NCI-H2196 treated with DMSO at 0.1 percent for 48 hours (cell line): Measurements from ENCODE around the gene SEBOX.
"Not testable (repeated sequence)": the region's sequence is repeated elsewhere in the genome, so short reads cannot be mapped to it uniquely, and the experiment has no call there.

Experiments
- DNase-seq: peaks from one replicate; lab custom pipeline; 2025; ENCODE audit not compliant: unreplicated experiment; lab: John Stamatoyannopoulos, UW

Gene SEBOX

DNA sequence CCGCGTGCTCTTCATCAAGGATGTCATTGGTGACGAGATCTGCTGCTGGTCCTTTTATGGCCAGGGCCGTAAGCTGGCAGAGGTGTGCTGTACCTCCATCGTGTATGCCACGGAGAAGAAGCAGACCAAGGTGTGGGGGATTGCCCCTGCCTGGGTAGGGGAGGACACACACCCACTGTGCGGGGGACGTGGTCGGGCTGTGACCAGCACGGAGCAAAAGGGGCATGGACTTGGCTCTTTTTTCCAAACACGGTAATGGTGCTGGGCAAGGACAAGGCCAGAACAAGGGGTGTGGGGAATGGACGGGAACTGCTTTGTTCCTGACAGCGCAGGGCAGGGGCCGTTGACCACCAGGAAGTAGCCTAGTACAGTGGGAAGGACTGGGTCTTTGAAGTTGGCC lies 22.7 kb downstream of the SEBOX start:
- DNase-seq: no peak

DNA sequence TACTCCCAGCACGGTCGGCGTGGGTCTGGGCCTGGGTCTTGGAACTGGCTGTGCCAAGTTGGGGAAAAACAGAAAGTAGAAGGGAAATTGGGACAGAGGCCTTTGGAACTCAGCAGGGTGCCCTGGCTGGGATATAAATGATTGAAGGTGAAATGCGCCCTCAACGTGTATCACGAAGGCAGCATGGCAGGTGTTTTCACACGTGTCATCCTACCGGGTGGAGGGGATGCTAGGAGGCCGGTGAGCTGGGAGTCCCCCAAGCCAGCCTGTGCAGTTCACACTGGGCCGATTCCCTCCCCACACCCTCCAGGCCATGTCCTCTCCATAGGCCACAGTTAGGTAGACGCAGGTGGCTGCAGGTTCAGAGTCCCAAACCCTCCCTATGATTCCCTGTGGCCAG lies 23.5 kb downstream of the SEBOX start:
- no peak for DNase-seq

DNA sequence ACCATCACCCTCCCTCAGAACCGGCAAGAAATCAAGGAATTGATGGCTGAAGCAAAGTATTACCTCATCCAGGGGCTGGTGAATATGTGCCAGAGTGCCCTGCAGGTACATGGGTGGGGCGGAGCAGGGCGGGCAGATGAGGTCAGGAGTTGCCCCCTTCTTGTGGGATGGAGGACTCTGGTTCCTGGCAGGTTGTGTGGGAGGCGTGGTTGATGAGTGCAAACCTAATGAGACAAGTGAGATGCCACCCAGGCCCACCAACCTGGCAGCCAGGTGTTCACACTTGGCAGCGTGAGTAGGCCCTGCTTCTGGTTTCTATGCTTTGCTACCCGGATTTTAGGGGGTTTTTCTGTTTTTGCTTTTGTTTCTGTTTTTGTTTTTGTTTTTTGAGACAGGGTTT lies 24.6 kb downstream of the SEBOX start:
- DNase-seq: no peak

DNA sequence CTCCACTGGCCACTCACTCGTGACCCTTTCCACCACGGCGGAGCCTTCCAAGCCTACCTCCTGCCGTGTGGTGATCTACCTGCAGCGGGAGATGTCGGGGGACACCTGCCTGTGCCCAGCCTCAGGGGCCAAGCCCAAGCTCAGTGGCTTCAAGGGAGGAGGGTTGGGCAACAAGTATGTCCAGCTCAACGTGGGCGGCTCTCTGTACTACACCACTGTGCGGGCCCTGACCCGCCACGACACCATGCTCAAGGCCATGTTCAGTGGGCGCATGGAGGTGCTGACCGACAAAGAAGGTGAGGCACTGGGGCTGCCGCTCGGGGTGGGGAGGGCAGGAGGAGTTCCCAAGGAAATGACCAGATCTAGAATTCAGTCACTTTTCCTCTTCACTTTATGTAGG lies 25.6 kb downstream of the SEBOX start:
- no peak for DNase-seq

DNA sequence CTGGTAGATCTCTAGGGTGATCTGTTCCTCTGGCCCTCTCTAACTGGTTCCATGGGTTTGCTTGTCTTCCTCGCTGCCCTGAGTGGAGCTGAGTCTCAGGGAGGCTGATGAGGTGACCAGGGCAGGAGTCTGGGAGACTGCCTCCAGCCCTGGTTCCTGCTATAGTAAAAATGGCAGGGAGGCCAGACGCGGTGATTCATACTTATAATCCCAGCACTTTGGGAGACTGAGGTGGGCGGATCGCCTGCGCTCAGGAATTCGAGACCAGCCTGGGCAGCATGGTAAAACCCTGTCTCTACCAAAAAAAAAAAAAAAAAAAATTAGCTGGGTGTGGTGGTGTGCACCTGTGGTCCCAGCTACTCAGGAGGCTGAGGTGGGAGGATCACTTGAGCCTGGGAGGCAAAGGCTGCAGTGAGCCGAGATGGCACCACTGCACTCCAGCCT lies 26.2 kb downstream of the SEBOX start:
- DNase-seq: not testable (repeated sequence)

DNA sequence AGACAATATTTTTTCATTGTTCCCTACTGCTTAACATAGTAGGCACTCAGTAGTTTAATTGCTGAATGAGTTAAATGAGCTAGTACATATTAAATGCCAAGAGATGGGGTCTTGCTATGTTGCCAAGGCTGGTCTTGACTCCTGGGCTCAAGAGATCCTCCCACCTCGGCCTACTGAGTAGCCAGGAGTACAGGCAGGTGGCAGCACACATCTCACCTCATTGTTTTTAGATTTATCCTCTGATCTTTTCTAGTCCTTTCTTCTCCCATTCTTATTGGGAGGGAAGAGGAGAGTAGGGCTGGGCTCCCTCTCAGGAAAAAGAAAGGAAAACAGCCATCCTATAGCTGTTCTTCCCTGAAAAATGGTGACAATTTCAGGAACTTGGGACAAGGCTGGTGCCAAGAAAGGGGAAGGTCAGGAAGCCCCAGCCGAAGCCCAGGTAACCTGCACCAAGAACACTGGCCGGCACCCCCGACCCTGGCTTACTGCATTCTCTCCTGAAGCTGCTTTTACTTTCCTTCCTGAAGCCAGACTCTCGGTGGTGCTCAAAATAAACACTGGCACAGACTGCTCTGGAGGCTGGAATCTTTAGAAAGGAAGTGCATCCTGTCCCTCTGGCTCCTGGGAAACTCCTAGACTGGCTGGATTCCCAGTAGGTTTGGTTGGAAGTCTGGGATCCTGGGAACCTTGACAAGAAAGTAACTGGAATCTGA lies 26.8 kb downstream of the SEBOX start:
- DNase-seq: no peak

DNA sequence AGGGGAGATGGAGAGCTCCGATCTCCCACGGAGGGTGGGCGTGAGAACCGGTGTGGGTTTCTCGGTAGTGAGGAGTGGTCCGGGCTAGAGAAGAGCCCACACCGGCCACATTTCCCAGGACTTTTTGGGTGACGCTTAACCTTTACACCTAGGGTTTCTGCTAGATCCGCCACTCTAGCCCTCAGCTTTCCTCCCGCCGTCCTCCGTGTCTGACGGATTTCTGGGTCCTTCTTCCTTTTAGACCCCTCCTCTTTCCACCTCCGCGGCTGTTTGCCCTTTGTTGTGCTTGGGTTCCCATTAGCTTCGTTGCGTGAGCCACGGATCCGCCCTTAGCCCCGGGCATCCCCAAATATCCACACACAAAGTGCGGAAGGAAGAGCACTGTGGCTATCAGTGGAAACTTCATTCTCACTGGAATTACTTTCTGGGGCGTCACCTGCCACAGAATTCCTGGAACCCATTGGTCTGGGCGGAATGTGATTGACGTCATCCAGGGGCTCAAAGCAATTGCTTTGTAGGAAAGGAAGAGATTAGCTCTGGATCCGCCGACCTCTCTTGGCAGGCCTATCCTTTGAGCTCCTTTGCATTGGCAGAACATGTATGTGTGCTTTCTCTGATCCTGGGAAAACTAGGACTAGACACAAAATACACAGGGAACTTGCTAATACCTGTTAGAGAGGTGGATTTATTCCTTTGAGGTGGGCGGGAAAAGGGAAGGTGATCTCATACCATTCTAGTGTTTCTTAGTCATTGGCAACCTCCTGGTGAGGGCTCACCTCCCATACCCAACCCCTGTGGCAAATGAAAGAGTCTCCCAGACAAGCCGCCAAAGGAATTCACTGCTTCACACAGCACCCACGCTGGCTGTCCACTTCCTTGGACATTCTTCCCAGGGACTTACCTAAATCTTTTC lies 28.8 kb downstream of the SEBOX start:
- no peak for DNase-seq

DNA sequence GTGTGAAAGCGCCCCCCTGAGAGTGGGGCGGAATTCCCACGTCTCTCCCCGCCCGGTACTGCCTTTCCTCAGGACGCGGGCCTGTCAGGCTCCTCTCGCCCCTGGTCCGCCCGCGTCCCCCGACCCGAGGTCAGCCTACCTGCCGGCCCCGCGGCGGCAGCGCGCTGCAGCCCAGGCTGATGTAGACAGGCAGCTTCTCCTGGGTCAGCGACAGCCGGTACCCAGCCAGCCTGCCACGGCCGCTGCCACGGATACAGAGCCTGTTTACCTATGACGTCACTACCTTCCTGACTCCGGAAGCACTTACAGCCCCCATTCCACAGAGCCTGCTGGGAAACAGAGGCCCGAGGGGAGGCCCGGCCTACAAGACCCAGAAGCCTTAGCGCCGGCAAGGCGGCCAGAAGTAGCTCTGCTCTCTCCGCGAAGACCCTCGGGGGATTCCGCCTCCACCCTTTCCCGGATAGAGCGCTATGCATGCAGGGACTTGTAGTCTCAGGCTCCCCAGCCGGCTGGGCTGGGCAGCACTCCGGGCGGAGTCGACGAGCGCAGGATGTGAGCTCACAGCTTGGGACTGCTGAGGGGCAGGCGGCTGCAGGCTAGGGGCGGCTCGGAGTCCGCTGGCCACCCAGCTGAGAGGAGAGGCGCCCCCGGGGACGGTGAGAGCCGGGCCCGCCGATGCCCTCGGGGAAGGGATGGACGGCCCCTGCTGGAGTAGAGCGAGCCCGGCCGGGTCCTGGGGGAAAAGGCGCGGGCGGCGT lies 29.6 kb downstream of the SEBOX start, which contains the start of the genes IFT20 and TNFAIP1:
Gene IFT20, minus strand, starts transcription at position 272 of the 758 bp plus-strand sequence. CDS start 3,487 bp downstream, outside the sequence.
Gene TNFAIP1, plus strand, starts transcription at position 561 of the 758 bp plus-strand sequence. CDS start 3,761 bp downstream, outside the sequence.
- peak; percentile 89 for DNase-seq

DNA sequence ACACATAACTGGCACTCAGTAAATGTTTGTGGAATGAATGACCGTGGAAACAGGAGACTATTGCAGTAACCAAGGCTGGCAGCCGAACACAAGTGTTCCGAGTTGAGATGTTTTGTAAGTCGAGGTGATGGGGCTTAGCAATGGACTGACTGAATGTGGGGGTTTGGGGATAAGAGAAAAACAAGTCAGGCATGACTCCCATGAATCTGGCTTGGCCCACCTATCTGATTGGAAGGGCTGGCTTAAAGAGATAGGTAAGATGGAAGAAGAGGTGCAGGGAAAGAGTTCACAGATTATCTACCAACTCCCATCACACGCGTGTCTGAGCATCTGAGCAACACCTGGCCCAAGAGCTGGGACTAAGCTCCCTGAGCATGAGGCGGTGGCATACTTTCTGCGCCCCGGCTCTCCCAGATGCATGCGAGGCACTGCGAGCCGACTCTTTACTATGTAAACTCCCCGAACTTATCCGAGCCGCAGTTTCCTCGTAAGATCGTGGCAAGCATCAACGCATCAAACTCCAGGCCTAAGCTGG lies 30.3 kb downstream of the SEBOX start:
- DNase-seq: no peak

DNA sequence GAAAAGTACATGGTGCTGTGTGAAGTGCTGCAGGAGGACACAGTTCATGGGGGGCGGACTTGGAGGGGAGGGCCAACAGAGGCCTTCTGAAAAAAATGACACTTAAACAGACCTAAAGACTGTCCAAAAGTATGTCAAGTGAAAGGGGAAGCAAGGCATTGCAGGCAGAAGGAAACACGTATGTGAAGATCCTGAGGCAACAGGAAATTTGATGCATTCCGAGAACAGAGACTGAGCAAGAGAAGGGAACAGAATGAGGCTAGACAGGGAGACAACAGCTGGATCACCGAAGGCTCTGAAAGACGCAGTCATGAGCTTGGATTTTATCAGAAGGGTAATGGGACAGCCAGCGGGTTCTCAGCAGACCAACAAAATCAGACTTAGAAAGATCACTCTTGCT lies 30.8 kb downstream of the SEBOX start:
- DNase-seq: no peak

DNA sequence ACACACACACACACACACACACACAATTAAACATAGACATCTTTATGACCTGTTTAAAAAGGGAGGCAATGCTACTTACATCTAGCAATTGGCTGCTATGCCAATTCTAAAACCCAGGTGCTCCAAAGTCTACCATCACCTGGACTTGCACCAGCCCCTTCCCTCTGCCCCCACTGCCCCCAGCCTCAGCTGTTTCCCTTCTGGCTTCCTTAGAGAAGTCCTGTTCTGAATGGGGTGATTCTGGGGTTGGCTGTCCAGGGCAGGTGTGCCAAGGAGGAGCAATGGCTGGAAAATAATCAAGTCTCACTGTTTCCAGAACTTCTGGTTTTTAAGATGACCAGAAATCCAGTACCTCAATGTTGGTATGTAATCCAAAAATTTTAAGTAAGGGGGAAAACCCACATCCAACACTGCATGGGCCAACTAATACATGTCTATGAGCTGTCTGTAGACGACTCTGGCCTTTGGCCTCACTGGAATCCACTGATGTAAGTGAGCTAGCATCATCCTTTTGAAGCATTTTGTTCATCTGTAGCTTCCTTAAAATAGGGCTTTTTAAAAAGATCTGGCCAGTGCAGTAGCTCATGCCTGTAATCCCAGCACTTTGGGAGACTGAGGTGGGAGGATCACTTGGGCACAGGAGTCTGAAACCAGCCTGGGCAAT lies 31.8 kb downstream of the SEBOX start:
- DNase-seq: no peak

DNA sequence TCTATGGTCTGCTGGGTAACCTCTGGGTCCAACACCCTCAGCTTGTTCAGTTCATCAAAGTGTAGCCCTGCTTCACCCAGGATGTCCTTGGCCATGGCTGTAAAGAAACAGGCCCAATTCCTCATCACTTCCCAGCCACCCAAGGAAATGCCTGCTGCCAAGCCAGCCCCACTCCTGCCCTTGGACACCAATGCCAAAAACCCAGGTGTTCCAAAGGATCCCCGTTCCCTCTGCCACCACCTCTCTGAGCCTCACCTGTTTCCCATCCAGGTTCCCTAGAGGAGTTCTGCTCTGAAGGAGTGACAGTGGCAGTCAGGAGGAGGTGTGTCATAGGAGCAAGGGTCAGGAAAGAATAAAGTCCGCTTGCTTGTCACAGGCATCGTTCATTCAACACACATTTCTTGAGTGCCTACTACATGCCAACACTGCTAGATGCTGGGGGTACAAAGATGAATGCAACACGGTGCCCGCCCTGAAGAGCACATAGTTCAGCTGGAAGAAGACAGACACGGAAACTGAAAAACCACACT lies 33.0 kb downstream of the SEBOX start:
- no peak for DNase-seq

DNA sequence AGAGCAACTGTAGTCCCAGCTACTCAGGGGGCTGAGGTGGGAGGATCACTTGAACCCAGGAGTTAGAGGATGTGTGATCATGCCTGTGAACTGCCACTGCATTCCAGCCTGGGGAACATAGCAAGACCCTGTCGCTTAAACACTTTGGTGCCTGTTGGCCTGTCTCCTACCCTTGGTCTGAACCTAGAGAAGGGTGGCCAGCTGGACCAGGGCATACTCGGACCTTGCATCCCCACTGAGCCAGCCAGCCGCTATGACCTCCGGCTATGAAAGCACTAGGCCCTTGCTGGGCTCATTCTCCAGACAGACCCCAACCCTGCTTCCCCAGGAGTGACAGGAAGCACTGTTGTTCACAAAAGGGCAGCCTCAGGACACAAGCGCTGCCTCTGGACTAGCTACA lies 34.3 kb downstream of the SEBOX start:
- DNase-seq: no peak

DNA sequence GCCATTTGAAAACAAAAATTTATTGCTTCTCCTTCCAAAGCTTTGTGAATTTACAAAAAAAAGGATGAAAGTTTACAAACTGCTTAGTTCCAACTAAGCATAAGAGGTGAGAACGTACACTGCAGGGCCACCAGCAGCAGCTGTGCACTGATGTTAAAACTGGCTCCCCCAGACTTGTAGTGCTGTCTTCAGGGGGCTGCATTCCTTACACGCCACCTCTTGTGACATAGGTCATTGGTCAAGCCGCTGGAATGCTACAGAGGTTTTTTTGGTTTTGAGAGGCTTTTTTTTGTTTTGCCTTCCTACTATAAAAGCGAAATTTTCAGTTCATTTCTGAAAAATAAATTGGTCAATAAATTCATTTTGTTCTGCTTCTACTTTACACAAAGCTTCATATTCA lies 36.7 kb downstream of the SEBOX start:
- DNase-seq: no peak

DNA sequence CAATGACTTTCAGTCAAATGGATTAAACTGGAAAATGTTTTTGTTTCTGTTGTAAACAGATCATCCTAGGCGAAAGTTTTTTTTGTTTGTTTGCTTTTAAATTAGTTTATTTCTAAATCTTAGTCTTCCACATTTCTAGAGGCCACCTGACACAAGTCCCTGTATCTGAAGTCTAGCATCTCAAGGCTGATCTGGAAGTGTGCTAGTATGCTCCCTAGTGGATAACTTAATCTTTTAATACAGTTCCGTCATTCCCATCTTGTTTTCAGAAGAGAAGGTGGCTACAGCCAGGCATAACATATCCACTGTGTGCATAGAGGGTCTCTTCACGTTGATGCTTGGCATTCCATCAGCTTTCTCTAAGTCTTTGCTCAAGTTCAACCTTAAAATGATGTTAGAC lies 37.3 kb downstream of the SEBOX start:
- no peak for DNase-seq

DNA sequence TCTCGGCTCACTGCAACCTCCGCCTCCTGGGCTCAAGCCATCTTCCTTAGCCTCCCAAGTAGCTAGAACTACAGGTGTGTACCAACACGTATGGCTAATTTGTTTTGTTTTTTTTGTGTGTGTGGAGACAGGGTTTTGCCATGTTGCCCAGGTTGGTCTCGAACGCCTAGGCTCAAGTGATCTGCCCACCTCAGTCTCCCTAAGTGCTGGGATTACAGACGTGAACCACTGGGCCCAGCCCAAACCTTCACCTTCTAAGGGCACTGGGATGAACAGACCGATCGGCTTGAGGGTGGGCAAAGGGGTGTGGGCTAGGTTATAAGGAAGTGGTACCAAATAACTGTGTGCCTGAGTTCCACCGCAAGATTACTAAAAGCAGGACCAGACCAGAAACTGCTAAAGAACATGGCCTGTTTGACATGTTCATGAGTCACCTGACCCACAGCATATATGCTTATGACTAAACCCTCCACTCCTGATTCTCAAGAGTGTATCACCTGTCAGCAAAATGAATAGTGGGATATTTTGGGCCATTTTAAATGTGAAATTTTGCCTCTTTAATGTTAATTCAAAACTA lies 37.9 kb downstream of the SEBOX start:
- DNase-seq: no peak

DNA sequence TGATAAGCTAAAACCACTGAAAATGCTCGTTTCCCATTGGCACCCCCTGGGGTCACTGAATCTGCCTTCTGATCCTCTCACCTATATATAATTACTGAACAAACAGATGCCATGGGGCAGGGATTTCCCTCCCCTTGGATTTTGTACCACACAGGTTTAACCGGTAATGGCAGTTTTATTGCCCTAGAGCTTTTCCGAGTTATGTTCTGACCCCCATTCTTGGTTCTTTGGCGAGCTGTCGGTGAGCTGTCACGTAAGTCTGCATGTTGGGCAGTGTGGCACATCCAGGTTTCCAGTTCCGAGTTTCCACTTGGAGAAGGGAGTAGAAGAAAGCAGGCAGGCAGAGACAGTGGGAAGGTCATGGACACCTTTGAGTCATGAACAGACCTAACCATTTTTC lies 38.9 kb downstream of the SEBOX start:
- no peak for DNase-seq

DNA sequence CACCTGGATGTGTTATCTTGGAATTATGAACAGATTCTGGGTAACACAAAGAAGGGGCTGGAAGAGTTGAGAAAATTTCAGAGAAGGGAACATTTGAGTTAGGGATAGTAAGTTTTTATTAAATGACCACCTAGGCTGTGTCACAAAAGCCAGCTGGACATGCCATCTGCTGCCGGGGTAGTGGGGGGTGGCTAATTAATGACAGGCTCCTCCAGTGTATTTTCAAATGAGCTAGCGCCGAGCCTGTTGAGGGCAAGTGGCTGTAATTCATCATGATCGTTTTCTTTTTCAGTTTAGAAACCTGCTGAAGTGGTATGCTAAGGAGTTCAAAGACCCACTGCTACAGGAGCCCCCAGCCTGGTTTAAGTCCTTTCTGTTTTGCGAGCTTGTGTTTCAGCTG lies 39.8 kb downstream of the SEBOX start:
- DNase-seq: no peak

DNA sequence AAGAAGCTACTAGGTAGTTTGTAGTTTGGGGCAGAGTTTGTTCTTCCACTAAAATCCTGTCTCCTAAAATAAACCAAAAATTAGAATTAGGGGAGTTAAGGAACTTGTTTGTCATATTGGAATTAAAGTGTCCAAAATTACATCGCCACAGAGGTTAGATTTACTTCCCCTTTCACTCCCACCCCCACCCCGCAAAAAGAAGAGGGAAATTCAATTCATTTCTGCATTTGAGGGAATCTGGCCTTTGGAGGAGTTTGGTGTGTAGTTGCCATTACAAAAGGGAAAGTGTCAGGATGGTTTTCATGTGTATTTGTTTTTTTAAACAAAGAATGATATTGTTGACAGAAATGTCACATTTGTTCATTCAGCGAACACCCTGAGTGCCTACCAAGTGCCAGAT lies 40.2 kb downstream of the SEBOX start:
- no peak for DNase-seq

DNA sequence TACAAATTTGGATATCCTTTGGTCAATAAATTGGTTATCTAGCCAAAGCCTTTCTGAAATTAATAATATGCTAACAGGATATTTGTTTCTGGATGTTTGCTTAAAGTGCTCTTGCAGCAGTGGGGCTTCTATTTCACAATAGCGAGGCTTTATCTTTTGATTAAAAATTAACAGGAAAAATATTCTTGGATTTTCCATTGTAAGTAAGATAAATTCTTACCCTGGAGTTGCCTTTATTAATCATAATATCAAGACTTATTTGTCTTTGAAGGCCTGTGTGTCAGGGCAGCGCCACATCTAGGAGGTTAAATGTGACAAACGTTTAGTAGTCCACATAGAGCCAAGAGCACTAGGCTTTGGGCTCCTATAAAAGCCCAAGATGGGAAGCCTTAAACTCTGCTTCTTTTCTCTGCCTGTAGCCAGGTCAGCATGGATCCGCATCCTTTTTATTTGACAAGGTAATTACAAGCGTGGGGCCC lies 40.7 kb downstream of the SEBOX start:
- no peak for DNase-seq
